GM12801 (cell line): ENCODE data around the gene HAPLN2.

Experiments
- CTCF ChIP-seq: IDR thresholded peaks from one replicate; pipeline ENCODE4 v1.5.1; 2011; ENCODE audit warnings: control low read depth; ENCODE audit not compliant: insufficient read length; ENCODE audit errors: extremely low read depth

The HAPLN2 gene

GRCh38 chr1:156594190-156594589, 25.0 kb upstream of the HAPLN2 start:
- no peak for TF ChIP-seq CTCF

DNA sequence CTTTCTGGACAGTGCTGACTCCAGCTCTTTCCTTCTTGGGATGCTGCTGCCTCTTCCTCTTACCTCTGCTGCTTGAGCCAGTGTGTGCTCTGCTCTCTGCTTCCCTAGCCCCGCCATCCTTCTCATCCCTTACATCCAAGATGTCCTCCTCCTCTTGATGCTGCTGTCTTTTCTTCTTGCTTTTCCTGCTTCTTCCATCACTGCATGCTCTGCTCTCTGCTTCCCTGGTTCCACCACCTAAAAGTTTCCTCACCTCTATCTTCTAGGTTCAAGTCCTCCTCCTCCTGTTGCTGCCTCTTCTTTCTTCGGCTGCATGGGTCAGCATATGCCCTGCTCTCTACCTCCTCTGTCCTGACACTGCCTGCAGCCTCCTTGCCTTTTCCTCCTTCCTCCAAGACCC, 24.2 kb upstream of the HAPLN2 start:
- no peak for TF ChIP-seq CTCF

GRCh38 chr1:156596426-156596825, 22.8 kb upstream of the HAPLN2 start:
- no peak for TF ChIP-seq CTCF

DNA sequence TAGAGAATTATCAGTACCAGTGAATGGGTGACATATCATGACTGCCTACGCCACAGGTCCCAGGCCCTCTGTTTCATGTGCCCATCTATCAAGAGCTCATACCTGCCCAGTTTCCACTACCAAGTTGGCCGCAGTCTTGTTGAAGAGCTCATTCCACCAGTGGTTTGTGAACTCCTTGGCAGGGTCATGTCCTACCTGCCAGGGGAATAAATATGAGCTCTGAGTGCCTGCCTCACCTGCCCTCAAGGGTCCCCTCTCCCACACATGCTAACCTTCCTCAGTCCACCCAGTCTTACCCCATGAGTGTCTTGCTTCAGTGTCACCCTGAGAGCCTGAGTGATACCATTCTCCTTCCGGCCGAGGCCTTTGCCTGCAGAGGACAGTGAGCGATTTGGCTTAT, 21.1 kb upstream of the HAPLN2 start:
- TF ChIP-seq CTCF, result no peak

DNA sequence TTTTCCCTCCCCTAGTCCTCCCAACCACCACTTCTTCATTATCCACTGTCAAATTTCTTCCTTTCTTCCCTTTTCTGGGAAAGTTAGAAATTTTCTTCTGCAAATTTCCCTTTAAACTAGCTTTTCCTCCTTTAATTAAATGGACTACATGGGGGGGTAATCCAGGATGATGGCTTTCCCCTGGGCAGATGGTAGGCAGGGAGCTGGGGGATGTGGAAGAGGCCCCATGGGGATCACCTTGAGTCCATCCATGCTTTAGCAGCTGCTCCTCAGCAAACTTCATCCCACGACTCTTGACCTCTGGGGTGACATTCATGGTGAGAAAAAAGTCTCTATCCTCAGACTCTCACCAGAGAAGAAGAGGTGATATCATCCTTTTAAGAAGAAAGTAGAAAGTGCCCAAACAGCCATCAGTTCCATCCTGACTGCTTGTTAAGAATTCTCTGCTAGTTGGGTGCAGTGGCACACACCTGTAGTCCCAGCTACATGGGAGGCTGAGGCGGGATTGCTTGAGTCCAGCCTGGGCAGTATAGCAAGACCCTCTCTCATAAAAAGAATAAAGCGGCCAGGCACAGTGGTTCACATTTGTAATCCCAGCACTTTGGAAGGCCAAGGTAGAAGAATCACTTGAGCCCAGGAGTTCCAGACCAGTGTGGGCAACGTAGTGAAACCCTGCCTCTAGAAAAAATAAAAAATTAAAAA, 20.3 kb upstream of the HAPLN2 start:
- no peak for TF ChIP-seq CTCF

DNA sequence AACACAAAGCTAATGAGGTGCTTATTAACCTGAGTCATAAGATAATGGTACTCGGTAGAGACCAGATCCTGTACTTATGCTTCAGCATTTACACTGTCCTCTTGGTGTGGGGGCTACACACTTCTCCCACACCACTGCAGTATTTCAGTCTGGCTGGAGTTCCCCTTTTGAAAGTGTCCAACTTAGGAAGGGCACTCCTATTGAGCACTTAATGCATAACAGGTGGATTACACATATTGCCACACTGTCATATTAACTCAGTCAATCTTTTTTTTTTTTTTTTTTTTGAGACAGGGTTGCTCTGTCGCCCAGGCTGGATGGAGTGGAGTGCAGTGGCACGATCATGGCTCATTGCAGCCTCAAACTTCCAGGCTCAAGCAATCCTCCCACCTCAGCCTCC, 19.4 kb upstream of the HAPLN2 start:
- no peak for TF ChIP-seq CTCF

GRCh38 chr1:156600733-156601121, 18.5 kb upstream of the HAPLN2 start:
- no peak for TF ChIP-seq CTCF
